CD4-positive, alpha-beta T cell treated with Interleukin-6 for 4 hours (primary cell): ENCODE results near the gene ATG7.
"Not testable (repeated sequence)": the region's sequence is repeated elsewhere in the genome, so short reads cannot be mapped to it uniquely, and the experiment has no call there.

Experiments used
- DNase-seq: peaks from one replicate; pipeline ENCODE4 v3.0.0-alpha.2; 2020; ENCODE audit warnings: mixed read lengths

The ATG7 gene

DNA sequence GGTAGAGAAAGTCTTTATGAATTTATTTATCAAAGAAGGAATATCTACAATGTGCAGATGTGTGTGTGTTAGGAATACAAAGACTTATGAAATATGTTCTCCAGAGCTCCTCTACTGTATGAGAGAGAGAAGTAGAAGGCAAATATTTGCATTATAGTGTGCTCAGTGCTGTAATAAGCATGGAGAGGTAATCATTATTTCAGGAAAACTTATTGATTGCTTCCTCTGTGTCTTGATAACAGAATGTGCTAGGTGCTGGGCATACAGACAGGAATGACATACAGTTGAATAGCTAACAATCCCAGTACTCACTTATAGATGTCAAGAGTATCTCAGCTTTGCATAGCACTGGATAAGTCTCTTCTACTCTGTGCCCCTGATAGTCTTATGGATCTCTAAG lies 30.2 kb downstream of the ATG7 start:
- no peak for DNase-seq

DNA sequence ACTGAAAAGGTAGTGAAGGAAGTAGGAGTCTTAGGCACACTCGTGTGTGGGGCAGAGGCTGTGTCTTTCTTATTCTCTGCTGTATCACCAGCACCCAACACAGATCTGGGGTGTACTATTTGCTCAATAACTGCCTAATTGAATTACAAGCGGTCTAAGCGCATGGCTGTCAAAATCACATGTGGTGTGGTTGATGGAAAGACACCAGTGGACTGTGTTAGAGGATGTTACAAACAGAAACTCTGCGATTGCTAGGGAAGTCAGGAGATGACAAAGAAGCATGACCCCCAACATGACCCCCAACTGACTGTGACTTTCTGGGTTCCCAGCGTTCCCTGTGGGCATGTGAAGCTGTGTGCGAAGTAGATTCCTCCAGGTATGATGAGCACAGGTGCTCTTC lies 32.0 kb downstream of the ATG7 start:
- DNase-seq = no peak

DNA sequence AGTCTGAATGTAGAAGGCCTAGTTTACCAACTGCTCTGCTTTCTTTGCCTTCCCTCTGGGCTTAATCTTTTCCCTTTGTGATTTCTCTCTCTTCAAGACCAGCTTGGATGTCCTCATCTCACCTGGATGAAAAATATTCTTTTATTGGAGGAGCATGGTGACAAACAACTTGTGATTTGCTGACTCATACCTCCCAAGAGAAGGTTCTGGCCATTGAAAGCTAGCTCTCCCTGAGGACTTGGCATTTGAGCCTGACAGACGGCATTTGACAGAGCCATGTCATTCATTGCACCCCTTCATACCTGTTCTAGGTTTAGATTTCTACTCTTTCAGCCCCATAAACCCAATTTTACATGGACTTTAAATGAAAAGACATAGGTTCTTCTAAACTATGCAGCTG lies 33.3 kb downstream of the ATG7 start:
- DNase-seq = no peak

DNA sequence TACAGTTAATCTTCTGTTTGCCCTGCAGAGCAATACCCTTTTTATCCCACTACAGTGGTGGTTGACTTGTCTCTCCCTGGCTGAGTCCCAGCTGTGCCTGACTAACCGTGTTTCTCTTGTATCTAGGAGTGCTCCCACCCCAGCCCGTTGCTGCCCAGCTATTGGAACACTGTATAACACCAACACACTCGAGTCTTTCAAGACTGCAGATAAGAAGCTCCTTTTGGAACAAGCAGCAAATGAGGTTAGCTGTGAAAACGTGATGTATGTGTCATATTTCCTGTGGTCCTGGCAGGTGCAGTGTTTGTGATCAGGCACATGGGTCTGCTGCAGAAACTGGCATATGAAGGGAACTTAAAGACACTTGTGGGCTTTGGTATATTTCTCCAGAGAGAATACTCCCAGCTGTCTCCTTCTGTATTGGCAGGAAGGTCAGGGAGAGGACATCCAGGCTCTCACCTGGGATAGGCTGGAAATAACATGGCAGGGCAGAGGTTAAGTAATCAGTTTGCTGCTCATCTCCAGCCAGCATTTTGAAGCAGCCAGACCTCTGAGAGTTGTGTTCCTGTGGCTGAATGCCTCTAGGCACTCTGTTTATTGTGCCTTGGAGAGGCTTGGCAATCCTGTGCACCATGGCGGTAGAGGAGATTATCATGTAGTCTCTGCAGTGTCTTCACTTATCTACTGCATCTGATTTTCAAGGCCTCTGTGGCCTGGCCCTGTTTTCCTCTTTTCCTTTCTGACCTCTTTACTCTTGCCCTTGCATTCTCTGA lies 34.8 kb downstream of the ATG7 start:
- peak; percentile 13 for DNase-seq

DNA sequence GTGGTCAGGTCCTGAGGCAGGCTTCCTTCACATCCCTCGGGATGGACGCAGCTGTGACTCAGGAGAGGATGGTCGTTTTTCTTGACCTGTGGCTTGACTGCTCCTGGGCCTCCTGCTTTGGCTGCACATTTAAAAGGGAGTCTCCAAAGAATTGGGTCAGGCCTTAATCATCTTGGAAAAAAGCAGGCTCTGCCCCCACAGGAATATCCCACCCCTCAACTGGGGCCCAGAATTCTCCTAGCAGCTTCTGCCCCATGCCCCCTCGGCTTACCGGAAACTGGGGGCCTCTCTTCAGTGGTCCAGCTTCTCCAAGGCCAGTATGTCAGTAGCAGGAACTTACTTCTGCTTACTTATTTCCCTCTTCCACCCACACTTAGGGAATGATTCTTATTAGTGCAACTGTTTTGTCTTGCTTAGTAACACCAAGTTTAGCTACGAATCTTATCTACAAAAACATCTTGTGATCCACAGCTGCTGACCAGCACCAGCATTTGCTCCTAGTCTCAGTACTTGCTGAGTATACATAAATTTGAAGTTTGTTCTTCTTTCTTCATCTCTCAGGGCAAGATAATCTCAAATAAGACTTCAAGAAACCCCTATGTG lies 35.7 kb downstream of the ATG7 start:
- DNase-seq = no peak

DNA sequence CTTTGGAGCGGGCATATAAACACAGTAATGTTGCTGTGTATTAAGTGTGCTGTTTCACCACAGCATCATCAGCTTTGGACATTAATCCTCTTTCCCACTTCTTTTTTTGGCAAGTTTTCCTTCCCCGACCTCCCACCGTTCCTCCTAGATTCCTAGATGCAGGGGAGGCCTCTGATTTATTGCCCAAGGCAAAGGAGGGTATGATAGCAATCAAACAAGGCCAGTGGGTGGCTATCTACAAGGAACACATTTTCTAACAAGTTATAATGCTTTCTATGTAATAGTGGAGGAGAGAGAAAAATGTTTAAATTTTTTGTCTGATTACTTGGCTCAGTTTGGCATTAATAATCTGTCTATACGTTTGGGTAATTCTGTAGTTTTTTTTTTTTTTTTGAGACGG lies 38.1 kb downstream of the ATG7 start:
- no peak for DNase-seq

DNA sequence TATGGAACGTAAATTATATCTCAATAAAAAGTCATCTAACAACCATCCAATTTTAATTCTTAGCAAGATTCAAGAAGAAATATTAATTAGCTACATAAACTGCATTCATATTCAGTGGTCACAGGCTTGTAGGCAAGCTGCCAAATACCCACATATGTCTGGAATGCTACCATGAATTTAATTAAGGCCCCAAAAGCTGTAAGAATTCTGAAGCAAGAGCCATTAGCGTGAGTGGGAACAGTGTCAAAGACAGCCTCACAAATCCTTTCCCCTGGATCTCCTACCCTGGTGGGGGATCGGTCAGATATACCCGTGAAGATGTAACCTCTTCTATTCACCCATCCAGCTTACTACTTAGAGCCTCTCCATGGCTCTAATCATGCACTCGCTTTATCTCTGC lies 40.0 kb downstream of the ATG7 start:
- no peak for DNase-seq

DNA sequence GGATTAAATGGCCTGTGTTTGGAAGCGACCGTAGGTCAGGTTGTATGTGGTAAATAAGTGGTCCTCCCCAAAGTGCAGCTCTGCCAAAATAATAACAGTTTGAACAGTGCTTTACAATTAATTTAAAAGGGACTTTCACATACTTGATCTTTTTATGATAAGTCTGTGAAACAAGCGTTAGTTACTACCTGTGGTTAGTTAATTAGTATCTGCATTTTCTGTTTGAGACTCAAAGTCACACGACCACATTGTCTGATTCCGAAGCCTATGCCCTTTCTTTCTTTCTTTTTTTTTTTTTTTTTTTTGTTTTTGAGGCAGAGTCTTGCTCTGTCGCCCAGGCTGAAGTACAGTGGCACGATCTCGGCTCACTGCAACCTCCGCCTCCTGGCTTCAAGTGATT lies 45.1 kb downstream of the ATG7 start:
- DNase-seq = no peak

DNA sequence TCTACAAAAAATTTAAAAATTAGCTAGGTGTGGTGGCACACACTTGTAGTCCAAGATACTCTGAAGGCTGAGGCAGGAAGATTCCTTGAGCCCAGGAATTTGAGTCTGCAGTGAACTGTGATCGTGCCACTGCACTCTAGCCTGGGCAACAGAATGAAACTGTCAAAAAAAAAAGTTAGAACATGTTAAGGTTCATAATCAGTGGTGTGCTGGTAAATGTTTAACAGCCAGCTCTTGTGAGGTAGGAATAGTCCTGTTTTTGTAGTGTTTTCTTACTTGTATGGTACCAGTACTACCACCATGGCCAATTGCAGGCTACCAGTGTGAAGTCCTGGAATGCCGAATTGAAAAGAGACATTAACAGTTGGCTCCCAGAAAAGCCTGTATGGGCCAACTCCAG lies 50.7 kb downstream of the ATG7 start:
- no peak for DNase-seq

DNA sequence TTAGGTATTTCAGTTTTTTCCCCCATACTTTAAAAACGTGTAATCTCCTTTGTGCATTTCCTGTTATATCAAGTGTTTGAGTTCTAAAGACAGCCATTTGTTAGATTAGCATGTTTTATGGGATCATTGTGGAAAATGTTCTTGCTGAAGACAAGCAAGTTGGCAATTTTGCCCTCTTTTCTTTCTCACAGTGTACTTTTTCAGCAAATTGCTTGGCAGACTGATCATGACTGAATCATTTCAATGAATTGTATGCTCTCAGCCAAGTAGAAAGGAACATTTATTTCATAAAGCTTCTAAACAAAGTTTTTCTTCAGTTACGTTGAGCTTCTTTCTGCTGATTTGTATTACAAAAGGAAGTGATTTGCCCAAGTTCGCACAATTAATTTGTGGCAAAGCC lies 51.6 kb downstream of the ATG7 start:
- DNase-seq = no peak

DNA sequence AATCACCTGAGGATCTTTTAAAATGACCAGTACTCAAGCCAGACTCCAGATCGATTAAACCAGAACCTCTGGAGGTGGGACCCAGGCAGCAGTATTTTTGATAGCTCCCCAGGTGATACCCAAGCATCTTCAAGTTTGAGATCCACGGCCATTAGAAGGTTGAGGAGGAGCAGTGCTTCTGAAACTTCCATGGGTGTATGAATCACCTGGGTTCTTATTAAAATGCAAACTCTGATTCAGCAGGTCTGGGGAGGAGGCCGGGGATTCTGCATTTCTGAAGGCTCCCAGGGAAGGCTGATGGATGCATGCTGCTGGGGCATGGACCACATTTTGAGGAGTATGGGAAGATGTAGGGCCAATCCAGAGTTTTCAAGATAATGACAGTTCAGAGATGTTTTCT lies 55.4 kb downstream of the ATG7 start:
- DNase-seq = no peak

DNA sequence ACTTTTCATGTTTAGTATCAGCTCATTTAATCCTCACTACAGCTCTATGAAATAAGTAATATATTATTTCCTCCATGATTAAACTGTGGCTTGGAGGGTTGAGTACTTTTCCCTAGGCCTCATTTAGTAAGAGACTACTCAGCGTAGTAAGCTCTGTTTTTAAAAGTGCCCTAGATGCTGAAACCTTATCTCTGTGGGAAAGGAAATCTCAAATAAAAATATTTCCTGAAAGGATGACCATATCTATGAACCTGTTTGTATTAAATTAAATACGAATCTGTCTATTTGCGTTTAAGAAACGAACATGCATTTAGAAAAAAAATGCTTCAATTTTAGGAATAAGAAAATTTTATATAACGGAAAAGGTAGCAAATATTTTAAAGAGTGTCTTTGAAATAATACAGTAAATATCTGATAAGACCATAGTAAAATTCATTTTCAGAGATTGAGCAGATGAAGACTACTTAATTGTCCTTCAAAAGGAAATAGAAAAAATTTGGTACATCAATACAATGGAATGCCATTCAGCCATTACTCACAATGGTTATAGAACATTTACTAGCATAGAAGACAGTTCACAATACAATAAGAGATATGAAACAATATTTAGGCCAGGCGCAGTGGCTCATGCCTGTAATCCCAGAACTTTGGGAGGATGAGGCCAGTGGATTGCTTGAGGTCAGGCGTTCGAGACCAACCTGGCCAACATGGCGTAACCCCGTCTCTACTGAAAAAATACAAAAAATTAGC lies 56.2 kb downstream of the ATG7 start:
- no peak for DNase-seq

DNA sequence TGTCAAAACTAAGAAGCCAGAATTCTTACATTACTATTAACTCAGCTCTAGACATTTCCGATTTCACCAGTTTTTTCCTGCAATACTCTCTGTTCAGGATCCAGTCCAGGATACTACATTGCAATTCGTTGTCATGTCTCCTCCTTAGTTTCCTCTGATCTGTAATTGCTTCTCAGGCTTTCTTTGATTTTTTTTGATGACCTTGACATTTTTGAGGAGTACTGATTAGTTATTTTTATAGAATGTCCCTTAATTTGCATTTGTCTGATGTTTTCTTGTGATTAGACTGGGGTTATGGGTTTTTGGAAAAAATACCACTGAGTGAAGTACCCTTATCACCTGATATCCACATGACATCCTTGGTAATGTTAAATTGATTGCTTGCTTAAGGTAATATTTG lies 57.6 kb downstream of the ATG7 start:
- no peak for DNase-seq

DNA sequence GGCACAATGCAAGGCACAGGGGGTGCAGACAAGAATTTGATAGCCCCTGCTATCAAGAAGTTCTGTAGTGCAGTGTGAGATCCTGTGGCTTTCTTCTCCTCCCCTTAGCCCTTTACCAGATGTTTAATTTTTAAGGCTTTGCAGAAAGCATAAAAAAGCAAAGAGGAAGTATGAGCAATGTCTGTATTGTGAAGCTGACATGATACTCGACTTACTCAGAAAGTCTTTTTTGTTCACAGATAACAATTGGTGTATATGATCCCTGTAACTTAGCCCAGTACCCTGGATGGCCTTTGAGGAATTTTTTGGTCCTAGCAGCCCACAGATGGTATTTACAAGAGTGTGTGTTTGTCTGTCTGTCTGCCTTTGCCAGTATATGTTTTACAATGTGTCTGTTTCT lies 58.9 kb downstream of the ATG7 start:
- DNase-seq = no peak

DNA sequence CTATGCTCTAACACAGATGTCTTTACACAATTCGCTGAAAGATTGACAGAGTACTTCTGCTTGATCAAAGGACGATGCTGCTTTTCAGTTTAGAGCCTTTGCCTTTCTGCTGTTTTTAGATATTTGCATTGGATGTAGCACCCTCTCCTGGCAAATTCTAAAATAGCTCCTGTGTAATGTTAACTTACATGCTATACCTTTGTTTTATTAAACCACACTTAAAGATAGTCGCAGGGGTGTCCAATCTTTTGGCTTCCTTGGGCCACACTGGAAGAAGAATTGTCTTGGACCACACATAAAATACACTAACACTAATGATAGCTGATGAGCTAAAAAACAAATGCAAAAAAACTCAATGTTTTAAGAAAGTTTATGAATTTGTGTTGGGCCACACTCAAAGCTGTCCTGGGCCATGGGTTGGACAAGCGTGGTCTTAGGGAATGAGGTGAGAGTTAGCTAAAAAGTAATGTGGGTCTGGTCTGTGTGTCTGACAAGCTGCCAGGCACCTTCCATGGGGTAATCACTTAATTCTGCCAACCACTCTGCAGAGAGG lies 62.9 kb downstream of the ATG7 start:
- peak; percentile 21 for DNase-seq

DNA sequence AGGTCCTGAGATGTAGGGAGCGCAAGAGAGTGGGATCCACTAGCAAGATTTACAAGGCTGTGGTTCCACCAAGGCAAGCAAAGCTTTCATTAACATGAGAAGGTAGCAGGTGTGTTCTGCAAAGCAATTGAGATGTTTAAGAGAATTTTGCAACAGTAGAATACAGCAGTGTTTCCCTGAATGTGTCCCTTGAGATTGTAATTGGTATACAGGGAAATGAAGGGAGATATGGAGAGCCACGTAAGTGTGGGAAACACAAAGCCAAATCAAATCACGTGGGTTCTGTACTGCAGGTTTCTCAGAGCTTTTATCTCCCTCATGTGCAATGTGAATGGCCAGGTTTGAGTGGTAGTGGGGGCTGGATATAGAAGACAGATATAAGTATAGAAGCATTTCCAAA lies 67.3 kb downstream of the ATG7 start:
- no peak for DNase-seq

DNA sequence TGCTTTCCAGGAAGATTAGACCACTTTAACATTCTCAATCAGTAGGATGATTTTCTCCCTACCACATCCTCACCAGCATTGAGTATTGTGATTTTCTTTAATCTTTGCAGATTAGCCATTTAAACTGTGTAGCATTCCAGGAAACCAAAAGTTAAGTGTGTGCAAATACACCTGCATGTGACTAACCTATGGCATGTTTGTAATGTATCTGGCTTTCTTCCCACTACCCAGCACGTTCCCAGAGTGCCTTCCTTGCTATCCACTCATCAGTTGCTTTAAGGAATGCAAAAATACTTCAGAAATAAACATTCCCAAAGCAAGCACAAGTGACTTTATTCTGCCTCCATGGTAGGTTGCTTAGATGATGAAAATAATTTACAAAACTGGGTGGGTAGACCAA lies 74.2 kb downstream of the ATG7 start:
- DNase-seq = no peak

DNA sequence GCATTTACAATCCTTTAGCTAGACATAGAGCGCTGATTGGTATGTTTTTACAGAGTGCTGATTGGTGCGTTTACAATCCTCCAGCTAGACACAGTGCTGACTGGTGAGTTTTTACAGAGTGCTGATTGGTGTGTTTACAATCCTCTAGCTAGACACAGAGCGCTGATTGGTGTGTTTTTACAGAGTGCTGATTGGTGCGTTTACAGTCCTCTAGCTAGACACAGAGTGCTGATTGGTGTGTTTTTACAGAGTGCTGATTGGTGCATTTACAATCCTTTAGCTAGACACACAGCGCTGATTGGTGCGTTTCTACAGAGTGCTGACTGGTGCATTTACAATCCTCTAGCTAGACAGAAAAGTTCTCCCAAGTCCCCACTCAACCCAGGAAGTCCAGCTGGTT lies 76.7 kb downstream of the ATG7 start:
- not testable (repeated sequence) for DNase-seq

DNA sequence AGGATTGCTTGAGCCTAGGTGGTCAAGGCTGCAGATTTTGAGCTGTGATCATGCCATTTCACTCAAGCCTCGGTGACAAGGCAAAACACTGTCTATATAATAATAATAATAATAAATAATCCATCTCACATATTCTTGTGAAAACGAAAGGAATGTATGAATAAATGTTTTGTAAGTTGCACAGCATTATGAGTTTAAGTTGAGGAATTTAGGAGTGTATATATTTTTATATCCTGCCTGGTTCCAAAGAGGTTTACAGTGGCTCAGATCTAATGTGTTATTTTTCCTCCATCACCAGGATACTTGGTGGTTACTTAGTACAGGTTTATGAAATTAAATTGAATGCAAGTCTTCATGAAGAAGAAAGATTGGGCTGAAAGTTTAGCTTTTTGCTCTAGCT lies 77.2 kb downstream of the ATG7 start:
- no peak for DNase-seq

DNA sequence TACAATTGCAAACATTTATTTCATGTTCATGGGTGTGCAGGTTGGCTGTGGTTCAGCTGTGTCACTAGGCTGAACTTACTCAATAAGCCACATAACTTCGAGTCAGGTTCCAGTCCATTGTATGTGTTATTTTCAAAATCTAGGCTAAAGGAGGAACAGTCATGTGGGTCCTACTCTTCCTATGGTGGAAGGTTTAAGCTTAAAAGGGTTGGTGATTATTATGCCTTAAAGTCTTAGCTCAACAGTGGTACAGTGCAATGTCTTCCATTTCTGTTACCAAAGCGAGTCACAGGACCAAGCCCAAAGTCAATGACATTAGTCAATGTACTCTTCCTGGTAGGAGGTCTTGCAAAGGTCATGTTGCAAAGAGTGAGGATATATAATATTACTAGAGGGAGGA lies 78.2 kb downstream of the ATG7 start:
- DNase-seq = no peak

DNA sequence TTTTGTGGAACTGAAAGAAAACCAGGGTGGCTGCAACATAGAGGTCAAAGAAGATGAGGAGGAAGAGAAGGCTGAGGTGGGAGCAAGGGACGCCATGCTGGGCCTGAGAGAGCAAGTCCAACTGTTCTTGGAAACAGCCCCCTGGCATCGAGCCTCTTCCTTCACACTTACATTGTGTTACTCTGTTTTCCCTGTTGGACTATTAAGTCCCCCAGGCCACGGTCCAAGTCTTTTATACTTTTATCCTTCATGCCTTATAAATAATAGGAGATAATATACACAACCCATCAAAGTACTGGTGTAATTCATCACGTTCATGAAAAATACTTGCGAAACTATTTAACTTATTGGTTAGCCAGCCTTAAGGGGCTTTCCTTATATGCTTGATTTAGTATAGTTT lies 79.3 kb downstream of the ATG7 start:
- no peak for DNase-seq

DNA sequence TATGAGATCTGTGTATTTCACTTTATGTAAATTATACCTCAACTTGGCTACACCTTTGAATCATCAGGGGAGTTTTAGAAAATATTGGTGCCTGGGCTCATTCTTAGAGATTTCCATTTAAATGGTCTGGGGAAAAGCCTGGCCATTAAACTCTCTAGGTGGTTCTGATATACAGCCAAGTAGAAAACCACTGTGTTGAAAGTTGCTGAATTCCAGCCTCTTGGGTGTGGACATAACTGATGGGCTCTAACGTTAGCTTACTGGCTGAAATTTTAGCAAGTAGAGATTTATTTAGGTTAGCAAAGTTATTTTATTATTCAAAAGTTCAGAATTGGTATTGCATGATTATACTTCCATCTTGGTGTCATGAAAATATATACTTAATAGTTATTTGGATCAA lies 84.1 kb downstream of the ATG7 start:
- DNase-seq = no peak

DNA sequence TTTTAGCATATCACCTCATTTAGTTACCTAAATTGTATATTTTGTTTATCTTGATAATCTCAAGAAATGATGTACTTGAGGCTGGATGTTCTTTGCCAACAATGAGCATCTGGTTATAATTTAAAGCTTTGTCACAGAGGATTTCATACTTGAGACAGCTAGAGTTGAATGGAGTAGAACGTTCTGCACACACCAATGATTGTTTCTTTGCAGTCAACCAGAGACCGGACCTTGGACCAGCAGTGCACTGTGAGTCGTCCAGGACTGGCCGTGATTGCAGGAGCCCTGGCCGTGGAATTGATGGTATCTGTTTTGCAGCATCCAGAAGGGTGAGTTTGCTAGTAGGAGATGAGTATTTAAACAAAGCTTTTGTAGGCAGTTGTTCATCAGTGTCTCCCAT lies 90.4 kb downstream of the ATG7 start:
- no peak for DNase-seq

DNA sequence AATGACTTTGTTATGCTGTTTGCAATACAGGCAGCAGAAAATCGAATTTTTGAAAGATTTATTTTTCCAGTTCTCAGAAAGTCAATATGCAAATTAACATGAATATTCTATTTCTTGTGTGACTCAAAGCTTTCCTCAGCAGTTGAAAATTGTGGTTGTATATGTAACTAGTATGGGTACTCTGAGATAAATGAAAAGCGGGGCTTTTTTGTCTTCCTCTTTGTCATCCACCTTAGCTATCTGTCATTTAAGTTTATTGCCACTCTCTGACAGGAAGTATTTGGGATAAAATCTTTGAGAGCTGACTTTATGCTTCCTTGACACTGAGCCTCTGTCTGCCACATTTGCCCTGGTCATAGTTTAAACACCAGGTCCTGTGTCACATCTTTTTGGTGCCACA lies 91.5 kb downstream of the ATG7 start:
- no peak for DNase-seq
